GM19193 (cell line): ENCODE results near the gene NES.

Experiments
- POLR2A ChIP-seq: IDR thresholded peaks from 4 replicates; pipeline ENCODE4 v1.6.1; 2011; ENCODE audit not compliant: insufficient read depth, insufficient read length; ENCODE audit errors: extremely low read depth

The NES gene

DNA sequence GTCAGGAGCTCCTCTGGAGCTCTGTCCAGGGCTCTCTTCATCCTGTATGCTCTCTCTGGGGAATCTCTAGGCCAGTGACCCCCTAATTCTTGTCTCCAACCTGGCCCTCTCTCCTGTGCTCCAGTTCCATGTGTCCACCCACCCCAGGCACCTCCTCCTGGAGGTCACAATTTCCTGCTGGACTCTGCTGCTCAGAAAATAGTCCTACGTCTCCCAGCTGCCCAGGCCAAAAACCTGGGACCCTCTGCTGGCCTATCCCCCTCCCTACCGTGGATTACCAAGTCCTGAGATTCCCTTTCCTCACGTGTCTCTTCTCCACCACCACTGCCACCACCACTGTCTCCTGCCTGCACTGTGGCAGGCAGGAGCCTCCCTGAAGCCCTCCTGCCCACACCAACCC is 11.7 kb downstream of the NES start:
- no peak for TF ChIP-seq POLR2A

DNA sequence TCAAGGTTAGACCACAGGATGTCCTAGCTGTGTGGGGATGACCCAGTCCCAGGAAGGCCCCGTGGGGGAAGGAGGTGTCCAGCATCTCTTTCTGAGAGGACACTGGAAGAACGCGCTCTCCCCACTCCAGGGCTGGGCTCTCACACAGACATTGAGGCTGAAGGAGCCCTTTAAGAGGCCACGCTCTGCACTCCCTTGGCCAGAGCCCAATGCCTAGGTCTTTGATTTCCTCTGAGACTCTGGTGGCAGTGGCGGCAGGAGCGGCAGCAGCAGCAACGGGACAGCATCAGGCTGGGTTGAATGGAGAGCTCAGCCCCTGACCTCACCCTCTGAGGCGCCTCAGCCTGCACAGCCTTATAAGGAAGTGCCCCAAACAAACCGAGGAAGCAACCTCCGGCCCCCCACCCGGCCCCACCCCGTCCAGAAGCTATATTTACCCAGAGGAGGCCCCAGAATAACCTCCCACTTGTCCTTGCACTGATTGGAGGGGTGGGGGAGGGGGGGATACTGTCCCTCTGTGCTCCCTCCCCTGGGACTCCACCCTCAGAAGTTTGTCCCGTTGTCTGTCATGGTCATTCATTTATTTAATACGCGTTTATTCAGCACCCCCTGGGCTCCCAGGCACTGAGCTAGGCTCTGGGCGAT is 12.3 kb downstream of the NES start:
- no peak for TF ChIP-seq POLR2A

DNA sequence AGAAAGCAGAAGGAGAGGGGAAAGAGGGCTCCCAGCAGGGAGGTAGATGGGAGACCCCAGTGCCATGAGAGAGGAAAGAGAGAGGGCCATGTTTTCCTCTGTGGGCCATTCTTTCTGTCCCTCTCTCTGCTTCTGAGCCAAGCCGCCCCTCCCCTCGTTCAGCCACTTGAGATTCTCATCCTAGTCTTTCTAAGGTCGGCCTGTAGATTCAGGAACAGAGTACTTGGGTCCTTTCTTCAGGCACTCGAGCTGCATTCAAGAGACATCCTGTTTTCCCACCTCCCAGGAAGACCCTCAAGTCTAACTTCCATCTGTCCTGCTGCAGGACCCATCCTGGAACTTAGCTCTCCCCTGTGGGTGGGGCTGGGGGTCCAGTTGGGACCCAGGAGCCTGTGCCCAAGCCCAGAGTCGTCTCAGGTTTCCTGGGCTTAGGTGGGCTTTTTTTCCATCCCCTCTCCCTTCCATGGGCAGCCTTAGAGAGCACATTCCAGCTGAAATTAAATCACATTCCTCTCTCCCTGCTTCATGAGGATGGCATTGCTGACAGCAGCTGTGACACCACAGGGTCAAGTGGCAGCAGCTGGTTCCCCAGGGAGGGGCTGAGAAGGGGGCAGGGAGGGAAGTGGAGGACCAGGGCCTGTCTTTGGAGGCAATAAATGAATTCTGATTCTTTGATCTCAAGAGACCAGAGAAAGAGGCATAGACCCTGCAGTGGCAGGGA is 13.0 kb downstream of the NES start:
- no peak for TF ChIP-seq POLR2A

DNA sequence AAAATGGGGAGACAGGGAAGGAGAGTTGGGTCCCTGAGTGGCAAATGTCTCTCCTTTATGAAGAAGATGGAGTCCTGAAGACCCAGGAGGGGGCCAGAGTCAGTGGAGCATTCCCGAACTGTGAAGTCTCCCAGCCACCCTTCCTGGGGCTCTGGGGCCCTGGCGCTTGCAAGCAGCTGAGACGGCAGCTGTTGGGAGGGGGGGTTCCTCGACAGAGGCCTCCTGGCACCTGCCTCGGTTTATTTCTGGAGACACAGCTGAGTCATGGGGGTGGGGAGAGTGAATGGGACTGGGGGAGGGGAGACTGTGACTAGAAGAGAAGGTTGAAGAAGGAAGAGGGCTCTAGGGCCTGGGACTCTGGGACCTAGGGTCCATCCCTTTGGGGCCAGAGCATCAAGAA is 14.0 kb downstream of the NES start:
- no peak for TF ChIP-seq POLR2A

DNA sequence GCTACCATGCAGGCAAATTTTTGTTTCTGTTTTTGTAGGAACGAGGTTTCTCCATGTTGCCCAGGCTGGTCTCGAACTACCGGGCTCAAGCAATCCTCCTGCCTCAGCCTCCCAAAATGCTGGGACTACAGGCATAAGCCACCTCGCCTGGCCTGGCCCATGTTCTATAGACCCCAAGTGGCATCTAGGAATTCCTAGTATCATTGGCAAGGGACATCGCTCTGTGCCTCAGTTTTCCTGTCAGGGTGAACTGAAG is 14.5 kb downstream of the NES start:
- TF ChIP-seq POLR2A, result no peak

DNA sequence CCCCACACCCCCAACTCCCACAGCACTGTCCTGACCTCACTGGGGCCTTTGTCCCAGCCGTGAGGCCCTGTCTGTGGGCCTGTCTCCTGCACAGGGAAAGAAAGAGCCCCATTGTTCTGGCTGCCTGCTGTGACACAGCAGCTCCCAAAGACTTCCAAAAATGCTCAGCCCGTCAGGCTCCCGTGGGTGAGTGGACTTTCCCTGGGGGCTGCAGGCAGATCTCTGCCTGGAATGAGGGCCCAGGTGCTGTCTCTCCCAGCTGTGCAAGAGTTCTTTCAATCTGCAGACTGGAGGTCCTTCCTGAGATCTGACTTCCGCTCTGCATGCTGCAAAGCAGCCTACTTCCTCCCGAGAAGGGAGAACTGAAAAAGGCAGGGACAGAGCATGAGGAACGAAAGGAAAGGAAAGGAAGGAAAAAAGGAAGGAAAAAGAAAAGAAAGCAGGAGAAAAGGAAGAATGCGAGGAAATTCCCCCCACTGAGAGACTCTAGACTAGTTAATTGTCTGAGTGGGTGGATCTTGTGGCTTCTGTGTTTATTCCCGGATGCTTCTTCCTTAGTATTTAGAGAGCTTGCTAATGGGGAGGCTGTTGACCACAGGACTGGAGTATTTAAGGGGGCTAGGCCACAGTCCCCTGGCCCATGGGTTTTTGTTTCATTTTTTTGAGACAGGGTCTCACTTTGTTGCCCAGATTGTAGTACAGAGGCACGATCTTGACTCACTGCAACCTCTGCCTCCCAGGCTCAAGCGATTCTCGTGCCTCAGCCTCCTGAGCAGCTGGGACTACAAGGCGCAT is 15.0 kb downstream of the NES start:
- TF ChIP-seq POLR2A, result no peak

DNA sequence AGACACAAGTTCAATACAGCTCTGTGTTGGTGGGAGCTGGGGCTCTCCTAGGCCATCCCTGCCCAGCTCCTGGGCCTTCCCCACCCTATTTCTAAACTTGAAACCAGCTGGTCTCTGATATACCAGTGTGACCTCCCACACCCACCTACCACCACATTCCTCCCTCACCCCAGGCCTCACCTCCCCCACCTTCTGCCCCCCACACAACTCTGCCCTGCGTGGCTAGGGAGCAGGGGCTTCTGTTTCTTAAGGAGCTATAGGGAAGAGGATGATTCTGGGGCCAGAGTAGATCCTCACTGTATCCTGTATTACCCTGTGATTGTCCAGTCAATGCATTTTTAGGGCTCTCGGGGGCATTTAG is 16.5 kb downstream of the NES start:
- TF ChIP-seq POLR2A, result no peak

DNA sequence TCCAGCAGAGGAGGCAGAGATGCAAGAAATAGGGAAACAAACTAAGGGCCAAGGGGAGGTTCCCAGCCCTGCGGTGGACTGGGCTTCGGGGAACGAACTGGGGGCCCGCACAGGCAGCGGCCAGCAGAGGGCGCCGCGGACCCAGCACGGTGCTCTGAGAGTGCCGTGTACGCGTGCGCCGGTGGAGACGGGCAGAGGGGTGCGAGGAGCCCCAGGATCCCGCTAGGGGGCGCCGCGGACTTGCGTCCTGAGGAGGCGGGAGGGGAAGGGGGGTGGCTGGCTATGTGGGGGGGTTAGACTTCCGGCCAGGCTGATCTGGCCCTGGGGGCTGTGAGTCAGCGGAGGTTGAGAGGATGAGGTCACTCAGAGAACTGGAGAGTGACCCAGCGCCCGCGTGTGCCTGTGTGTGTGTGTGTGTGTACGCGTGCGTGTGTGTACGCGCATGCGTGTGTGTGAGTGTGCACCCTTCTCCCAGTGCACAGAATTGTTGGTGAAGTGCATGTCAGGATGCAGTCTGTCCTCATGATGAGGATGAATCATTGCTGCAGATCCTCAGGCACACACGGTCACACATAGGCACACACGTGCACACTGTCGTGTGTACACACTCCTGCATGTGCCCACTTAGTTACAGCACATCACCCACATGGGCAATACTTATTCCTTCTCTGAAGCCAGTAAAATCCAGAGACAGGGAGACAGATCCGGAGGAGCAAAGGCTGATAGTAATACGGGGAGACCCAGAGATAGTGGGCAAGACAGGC is 17.0 kb downstream of the NES start:
- peak; percentile 10 for TF ChIP-seq POLR2A

DNA sequence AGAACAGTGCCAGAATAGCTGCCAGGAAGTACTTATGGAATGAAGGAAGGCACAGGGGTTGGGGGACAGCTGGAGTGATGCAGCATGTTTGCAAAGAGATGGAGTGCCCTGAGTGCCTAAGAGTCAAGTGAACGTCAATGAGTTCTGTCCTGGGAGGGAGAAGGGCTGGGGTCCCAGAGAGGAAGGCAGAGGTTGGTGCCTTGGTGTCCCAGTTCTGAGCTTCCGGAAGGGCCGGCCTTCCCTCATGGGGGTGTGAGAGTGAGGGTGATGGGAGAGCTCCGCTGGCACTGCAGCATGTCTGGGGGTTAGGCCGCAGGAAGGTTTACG is 17.6 kb downstream of the NES start:
- TF ChIP-seq POLR2A, result no peak

DNA sequence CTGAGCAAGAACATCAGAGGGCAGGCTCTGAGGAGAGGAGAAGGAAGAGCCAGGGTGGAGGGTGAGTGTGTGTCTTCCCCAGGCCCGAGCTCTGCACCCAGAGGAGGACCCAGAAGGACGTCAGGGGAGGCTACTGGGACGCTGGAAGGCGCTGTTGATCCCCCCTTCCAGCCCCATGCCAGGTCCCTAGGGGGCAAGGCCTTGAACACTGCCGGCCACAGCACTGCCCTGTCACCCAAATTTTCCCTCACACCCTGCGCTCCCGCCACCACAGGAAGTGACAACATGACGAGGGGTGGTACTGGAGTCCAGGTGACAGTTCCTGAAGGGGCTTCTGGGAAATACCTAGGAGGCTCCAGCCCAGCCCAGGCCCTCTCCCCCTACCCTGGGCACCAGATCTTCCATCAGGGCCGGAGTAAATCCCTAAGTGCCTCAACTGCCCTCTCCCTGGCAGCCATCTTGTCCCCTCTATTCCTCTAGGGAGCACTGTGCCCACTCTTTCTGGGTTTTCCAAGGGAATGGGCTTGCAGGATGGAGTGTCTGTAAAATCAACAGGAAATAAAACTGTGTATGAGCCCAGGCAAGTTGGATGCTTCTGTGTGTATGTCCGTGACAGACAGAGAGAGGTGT is 18.1 kb downstream of the NES start:
- no peak for TF ChIP-seq POLR2A

DNA sequence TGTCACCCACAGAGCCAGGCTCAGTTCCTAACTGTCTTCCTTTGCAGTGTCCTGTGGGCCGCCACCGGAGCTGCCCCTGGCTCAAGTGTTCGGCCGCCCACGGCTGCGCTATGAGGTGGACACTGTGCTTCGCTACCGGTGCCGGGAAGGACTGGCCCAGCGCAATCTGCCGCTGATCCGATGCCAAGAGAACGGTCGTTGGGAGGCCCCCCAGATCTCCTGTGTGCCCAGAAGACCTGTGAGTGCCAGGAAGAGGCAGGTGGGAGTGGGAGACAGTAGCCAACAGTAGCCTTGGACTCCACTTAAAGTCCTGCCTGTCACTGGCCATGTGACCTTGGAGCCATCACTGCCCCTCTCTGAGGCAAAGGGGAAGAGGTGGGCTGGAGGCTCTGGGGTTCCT is 18.7 kb downstream of the NES start:
- TF ChIP-seq POLR2A, result no peak

DNA sequence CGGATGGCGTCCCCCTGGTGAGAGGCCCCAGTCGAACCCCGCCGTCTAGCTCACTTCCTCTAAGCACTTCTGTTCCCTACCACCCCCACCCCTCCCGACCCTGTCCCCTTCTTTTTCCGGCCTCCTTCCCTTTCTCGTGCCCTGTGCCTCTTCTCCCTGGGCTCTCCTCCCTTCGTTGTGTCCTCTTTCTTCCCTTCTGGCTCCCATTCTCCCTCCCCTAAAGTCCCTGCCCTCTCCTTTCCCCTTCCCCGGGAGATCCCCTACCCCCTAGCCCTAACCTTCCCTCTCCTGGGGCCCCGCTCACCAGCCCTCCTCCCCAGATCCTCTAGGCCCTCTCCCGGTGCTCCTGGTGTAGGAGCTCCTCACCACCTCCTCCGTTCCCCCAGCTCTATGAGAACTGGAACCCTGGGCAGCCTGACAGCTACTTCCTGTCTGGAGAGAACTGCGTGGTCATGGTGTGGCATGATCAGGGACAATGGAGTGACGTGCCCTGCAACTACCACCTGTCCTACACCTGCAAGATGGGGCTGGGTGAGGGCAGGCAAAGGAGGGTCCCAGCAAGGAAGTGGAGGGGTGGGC is 19.4 kb downstream of the NES start:
- no peak for TF ChIP-seq POLR2A

DNA sequence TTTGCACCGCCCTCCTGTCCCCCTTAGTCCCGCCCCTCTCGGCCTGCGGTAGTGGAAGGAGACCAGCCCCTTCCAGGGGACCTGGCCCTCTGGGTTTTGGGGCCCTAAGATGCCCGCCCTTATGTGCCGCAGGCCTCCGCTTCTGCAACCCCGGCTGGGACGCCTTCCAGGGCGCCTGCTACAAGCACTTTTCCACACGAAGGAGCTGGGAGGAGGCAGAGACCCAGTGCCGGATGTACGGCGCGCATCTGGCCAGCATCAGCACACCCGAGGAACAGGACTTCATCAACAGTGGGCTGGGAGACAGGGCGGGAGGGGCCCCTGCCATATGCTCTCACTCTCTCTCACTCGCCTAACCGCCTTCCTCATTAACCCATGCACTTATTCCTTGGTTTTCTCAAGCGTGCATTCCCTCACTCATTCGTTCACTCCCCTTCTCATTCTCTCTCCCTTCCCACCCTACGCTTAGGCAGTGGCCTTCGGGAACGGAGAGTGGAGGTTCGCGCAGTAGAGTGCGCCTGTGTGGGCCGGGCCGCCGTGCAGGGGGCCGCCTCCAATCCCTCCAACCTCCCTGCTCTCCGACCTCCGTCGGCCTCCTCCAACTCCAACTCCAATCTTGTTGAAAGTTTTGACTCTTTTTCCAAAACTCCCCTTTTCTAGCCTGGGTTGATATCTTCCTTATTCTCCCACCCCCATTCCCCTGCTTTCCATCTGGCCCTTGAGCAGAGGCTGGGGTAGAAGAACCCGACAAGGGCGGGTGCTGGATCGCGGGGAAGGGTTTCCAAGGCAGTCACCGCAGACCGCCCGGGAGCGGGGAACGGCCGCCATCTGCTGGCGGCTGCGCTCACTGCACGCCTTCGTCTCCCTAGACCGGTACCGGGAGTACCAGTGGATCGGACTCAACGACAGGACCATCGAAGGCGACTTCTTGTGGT is 20.1 kb downstream of the NES start:
- no peak for TF ChIP-seq POLR2A
